ENCODE measurements around the gene ENOPH1. TPM values are rescaled to one million over a fixed set of nuclear protein-coding genes. Genes with fewer than 3 reads are reported as not detected.

ENOPH1 gene
- total RNA-seq, 1 experiment from 2014 or later, result 36.0 TPM

DNA sequence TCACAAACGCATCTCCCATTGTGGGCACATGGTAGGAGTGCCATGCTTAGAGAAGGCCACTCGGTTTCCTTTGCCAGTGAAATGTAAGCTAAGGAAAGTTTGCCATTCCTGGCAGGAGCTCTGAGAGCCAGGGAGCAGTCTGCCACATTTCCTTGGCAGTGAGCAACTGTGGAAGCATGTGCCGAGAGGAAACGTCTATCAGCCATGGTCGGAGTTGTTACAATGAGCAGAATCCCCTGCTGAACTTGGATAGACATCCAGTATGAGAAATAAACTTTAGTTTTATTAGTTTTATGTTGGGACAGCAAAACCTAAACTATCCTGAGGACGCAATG is 51.1 kb downstream of the ENOPH1 start:
- intact Hi-C loops (cut with micrococcal nuclease), result no loop called here
- H3K27me3 Mint-ChIP-seq (ENCODE audit: insufficient read depth, unreplicated experiment), result no peaks in the 10 kb centered on the region
- TF ChIP-seq, protein P1, sequence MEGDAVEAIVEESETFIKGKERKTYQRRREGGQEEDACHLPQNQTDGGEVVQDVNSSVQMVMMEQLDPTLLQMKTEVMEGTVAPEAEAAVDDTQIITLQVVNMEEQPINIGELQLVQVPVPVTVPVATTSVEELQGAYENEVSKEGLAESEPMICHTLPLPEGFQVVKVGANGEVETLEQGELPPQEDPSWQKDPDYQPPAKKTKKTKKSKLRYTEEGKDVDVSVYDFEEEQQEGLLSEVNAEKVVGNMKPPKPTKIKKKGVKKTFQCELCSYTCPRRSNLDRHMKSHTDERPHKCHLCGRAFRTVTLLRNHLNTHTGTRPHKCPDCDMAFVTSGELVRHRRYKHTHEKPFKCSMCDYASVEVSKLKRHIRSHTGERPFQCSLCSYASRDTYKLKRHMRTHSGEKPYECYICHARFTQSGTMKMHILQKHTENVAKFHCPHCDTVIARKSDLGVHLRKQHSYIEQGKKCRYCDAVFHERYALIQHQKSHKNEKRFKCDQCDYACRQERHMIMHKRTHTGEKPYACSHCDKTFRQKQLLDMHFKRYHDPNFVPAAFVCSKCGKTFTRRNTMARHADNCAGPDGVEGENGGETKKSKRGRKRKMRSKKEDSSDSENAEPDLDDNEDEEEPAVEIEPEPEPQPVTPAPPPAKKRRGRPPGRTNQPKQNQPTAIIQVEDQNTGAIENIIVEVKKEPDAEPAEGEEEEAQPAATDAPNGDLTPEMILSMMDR (IDR thresholded peaks at IDR 0.05; ENCODE audit: unreplicated experiment), result no peak
- no peaks in the 10 kb centered on the region for H3K4me1 Mint-ChIP-seq (ENCODE audit: insufficient read depth, unreplicated experiment)
- no peaks in the 10 kb centered on the region for H3K9me3 Mint-ChIP-seq (ENCODE audit: unreplicated experiment)
- H3K36me3 Mint-ChIP-seq (ENCODE audit: insufficient read depth, unreplicated experiment), result peaks cover 7% of the 10 kb centered on the region
- ChIA-PET CTCF (interaction anchor here (0.7 kb wide), 1 partner anchor 227 kb away, joined by 3 read pairs; no protein-coding TSS in a partner anchor), POLR2A (no interaction called here)
- DNase-seq (ENCODE audit: unreplicated experiment), result no peak
- H3K4me3 Mint-ChIP-seq (ENCODE audit: unreplicated experiment), result no peak overlapping the region
- no peak overlapping the region for H3K27ac Mint-ChIP-seq (ENCODE audit: low read depth, unreplicated experiment)
- no TSS peak for BruUV-seq (replicated peaks)

DNA sequence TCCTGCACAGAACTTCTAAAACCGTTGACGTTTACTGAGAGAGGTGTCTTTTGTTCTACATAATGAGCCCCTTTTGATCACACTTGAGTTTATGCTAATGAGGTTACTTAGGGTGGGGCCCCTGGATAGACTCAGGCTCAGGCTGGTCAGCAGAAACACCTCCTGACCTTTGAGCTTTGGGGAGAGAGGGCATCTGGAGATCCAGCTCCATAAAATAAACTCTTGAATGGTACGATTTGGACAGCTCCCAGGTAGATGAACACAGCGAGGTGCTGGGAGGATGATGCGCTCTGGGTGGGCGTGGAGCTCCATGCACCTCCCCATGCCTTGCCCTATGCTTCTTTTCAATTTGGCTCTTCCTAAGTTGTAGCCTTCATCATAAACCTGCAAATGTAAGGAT is 52.0 kb downstream of the ENOPH1 start:
- BruUV-seq (replicated peaks), result no TSS peak
- CTCF ChIA-PET, result interaction anchor here (0.5 kb wide), 1 partner anchor 173 kb away, joined by 3 read pairs; no protein-coding TSS in a partner anchor

DNA sequence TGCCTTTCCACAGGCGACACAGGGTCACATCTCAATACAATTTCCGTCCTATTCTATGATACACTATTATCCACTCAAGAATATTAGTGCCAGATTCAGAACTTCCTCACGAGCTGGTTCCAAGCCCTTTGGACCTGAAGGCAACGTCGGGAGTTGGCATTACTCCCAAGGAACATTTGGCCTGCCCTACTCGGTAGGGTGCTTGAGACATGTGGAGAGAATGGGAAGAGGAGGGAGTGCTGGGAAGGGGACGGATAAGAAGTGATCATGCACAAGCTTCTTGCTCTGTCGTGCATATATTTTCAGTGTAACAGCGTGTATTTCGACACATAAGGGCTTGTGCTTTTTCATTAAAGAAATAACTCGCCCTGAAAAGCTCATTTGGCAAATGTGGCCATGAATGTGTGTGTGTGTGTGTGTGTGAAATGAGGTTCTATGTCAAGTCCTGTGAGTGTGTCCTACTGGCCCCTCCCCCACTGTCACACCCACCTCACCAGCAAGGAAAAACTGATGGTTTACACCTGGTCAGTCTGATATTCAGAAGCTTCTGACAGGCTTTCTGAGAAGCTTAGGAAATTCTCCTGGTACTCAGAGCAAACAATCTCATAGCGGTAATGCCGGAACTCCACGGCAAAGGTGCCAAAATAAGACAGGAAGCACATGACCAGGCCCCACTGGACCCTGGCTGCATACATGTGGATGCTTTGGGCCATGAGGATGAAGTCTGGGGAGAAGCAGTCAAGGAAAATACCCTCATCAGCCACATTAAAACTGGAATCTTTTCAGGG is 54.8 kb downstream of the ENOPH1 start:
- DNase-seq (ENCODE audit: unreplicated experiment), result no peak
- ChIA-PET CTCF (interaction anchor here (0.6 kb wide), 1 partner anchor 13 kb away, joined by 3 read pairs; no protein-coding TSS in a partner anchor), POLR2A (interaction anchor here (1.0 kb wide), 1 partner anchor 16 kb away, joined by 3 read pairs; no protein-coding TSS in a partner anchor)
- TF ChIP-seq, protein P1 (IDR thresholded peaks at IDR 0.05; ENCODE audit: unreplicated experiment), result no peak
- no peaks in the 10 kb centered on the region for H3K27me3 Mint-ChIP-seq (ENCODE audit: insufficient read depth, unreplicated experiment)
- no peak overlapping the region for H3K27ac Mint-ChIP-seq (ENCODE audit: low read depth, unreplicated experiment)
- no peaks in the 10 kb centered on the region for H3K9me3 Mint-ChIP-seq (ENCODE audit: unreplicated experiment)
- no peak overlapping the region for H3K4me3 Mint-ChIP-seq (ENCODE audit: unreplicated experiment)
- intact Hi-C loops (cut with micrococcal nuclease), result no loop called here
- no peaks in the 10 kb centered on the region for H3K4me1 Mint-ChIP-seq (ENCODE audit: insufficient read depth, unreplicated experiment)
- H3K36me3 Mint-ChIP-seq (ENCODE audit: insufficient read depth, unreplicated experiment), result peaks cover under 1% of the 10 kb centered on the region
- no TSS peak for BruUV-seq (replicated peaks)

More for the DNA sequence above, 52.0 kb downstream of the ENOPH1 start:
- TF ChIP-seq, protein P1 (IDR thresholded peaks at IDR 0.05; ENCODE audit: unreplicated experiment), result no peak
- Mint-ChIP-seq H3K27ac (ENCODE audit: low read depth, unreplicated experiment) (no peak overlapping the region), H3K4me3 (ENCODE audit: unreplicated experiment) (no peak overlapping the region), H3K36me3 (ENCODE audit: insufficient read depth, unreplicated experiment) (peaks cover 7% of the 10 kb centered on the region), H3K9me3 (ENCODE audit: unreplicated experiment) (no peaks in the 10 kb centered on the region), H3K27me3 (ENCODE audit: insufficient read depth, unreplicated experiment) (no peaks in the 10 kb centered on the region), H3K4me1 (ENCODE audit: insufficient read depth, unreplicated experiment) (no peaks in the 10 kb centered on the region)
- no peak for DNase-seq (ENCODE audit: unreplicated experiment)
- POLR2A ChIA-PET, result no interaction called here
- intact Hi-C loops (cut with micrococcal nuclease), result no loop called here

DNA sequence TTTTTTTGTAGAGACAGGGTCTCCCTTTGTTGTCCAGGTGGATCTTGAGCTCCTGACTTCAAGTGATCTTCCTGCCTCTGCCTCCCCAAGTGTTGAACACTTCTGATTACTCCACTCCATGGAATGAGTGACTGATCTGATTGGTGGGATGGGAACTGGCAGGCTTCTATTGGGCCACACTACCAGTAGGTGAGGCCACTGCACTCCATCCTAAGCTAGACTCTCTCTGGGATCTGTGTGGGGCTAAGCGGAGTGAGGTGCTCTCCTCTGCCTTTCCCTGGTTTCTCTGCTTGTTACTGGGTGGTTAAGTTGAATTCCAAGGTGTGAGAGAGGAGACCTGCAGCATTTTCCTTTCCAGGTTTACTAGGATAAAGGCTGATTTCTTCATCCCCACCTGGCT is 58.7 kb downstream of the ENOPH1 start:
- no peaks in the 10 kb centered on the region for H3K36me3 Mint-ChIP-seq (ENCODE audit: insufficient read depth, unreplicated experiment)
- H3K27ac Mint-ChIP-seq (ENCODE audit: low read depth, unreplicated experiment), result no peak overlapping the region
- intact Hi-C loops (cut with micrococcal nuclease), result no loop called here
- no peak for DNase-seq (ENCODE audit: unreplicated experiment)
- POLR2A ChIA-PET, result interaction anchor here (1.7 kb wide), 1 partner anchor 14 kb away, joined by 3 read pairs; no protein-coding TSS in a partner anchor
- CTCF ChIA-PET, result interaction anchor here (0.7 to 1.0 kb wide), 2 partner anchors 9 to 198 kb away, joined by 3 read pairs; no protein-coding TSS in a partner anchor
- H3K9me3 Mint-ChIP-seq (ENCODE audit: unreplicated experiment), result no peaks in the 10 kb centered on the region
- no peak overlapping the region for H3K4me3 Mint-ChIP-seq (ENCODE audit: unreplicated experiment)
- TF ChIP-seq, protein P1 (IDR thresholded peaks at IDR 0.05; ENCODE audit: unreplicated experiment), result no peak
- no TSS peak for BruUV-seq (replicated peaks)
- no peaks in the 10 kb centered on the region for H3K4me1 Mint-ChIP-seq (ENCODE audit: insufficient read depth, unreplicated experiment)
- H3K27me3 Mint-ChIP-seq (ENCODE audit: insufficient read depth, unreplicated experiment), result no peaks in the 10 kb centered on the region

Measured in MCF 10A (cell line).